HepG2 (cell line): ENCODE measurements around the gene BCAS4. TPM values are rescaled to one million over a fixed set of nuclear protein-coding genes. Genes with fewer than 3 reads are reported as not detected.

ENCODE experiments used
- ADNP ChIP-seq: sonication (generic); formaldehyde crosslinking; IDR thresholded peaks from 2 replicates; pipeline ENCODE4 v1.4.0; 2020; ENCODE audit warnings: missing genetic modification reagents
- AGO1 ChIP-seq: fragments of 200-400 bp; formaldehyde crosslinking; IDR thresholded peaks from 2 replicates; pipeline ENCODE4 v1.6.1; 2017; ENCODE audit warnings: mild to moderate bottlenecking, low read depth, low read length, moderate library complexity; ENCODE audit not compliant: poor library complexity, severe bottlenecking
- CSRNP1 ChIP-seq: sonication (generic); formaldehyde crosslinking; IDR thresholded peaks from 2 replicates; pipeline ENCODE4 v1.8.1; 2023; ENCODE audit warnings: mild to moderate bottlenecking, missing genetic modification reagents
- FOXP1 ChIP-seq, 2 experiments: fragments of 450-650 bp in 1 of 2; IDR thresholded peaks; 2 replicates each; pipeline ENCODE4 v1.6.1; 2017 to 2018; ENCODE audit warnings: antibody characterized with exemption in 1 of 2
- GABPA ChIP-seq, 2 experiments: IDR thresholded peaks; 2 replicates each; pipeline ENCODE4 v1.6.1; 2011 to 2016; ENCODE audit warnings: low read depth in 2 of 2, low read length in 1 of 2, missing biosample characterization in 1 of 2, missing genetic modification characterization in 1 of 2
- GZF1 ChIP-seq: sonication (generic); formaldehyde crosslinking; IDR thresholded peaks from 2 replicates; pipeline ENCODE4 v1.5.1; 2020; ENCODE audit warnings: mild to moderate bottlenecking, missing genetic modification reagents
- HMG20B ChIP-seq: conservative IDR thresholded peaks from 2 replicates; pipeline ENCODE4 v1.6.1; 2016; ENCODE audit warnings: missing genetic modification reagents, missing compliant biosample characterization
- MED8 ChIP-seq: sonication (generic); formaldehyde crosslinking; IDR thresholded peaks from 2 replicates; pipeline ENCODE4 v1.8.1; 2023; ENCODE audit warnings: mild to moderate bottlenecking, missing genetic modification reagents; ENCODE audit not compliant: insufficient replicate concordance
- MIXL1 ChIP-seq: IDR thresholded peaks from 2 replicates; pipeline ENCODE4 v1.6.1; 2016
- PHF8 ChIP-seq: sonication (generic); formaldehyde crosslinking; IDR thresholded peaks from 2 replicates; pipeline ENCODE4 v1.5.0; 2020; ENCODE audit warnings: missing genetic modification reagents
- TIGD3 ChIP-seq: sonication (generic); formaldehyde crosslinking; IDR thresholded peaks from 2 replicates; pipeline ENCODE4 v1.5.1; 2020; ENCODE audit warnings: mild to moderate bottlenecking, missing genetic modification reagents, borderline replicate concordance
- ZFYVE20 ChIP-seq: sonication (generic); formaldehyde crosslinking; IDR thresholded peaks from 2 replicates; pipeline ENCODE4 v1.8.0; 2023; ENCODE audit warnings: low read depth, mild to moderate bottlenecking, moderate library complexity, missing genetic modification reagents, borderline replicate concordance
- ZNF460 ChIP-seq: sonication (generic); formaldehyde crosslinking; IDR thresholded peaks from 2 replicates; pipeline ENCODE4 v1.5.1; 2020; ENCODE audit warnings: missing genetic modification reagents, mild to moderate bottlenecking, borderline replicate concordance
- ZNF501 ChIP-seq: sonication (generic); formaldehyde crosslinking; IDR thresholded peaks from 2 replicates; pipeline ENCODE4 v1.5.1; 2020; ENCODE audit warnings: mild to moderate bottlenecking, moderate library complexity, missing genetic modification reagents
- ZNF615 ChIP-seq: sonication (generic); formaldehyde crosslinking; IDR thresholded peaks from 2 replicates; pipeline ENCODE4 v1.5.0; 2020; ENCODE audit warnings: mild to moderate bottlenecking, missing genetic modification reagents, borderline replicate concordance
- ZNF678 ChIP-seq: sonication (generic); formaldehyde crosslinking; IDR thresholded peaks from 2 replicates; pipeline ENCODE4 v1.4.0; 2020; ENCODE audit warnings: mild to moderate bottlenecking, missing genetic modification reagents
- ZNF883 ChIP-seq: sonication (generic); formaldehyde crosslinking; IDR thresholded peaks from 2 replicates; pipeline ENCODE4 v1.5.1; 2020; ENCODE audit warnings: mild to moderate bottlenecking, missing genetic modification reagents; ENCODE audit errors: not compliant biosample characterization
- polyA plus RNA-seq, 8 experiments: library from polyadenylated mRNA; depleted of rRNA in 3 of 8; stranded (reverse) in 7 of 8; unstranded in 1 of 8; fragments of >200 nt; fragmentation: Illumina TruSeq in 4 of 8; extraction: Trizol in 4 of 8; gene quantifications; 2 replicates each; pipeline versions ENCODE4 v1.2.1 to v1.2.3, GENCODE V29; 2011 to 2016; ENCODE audit warnings: low read depth in 4 of 8, missing spikeins in 1 of 8, mixed read lengths in 1 of 8; ENCODE audit not compliant: insufficient read depth in 1 of 8
- total RNA-seq, 5 experiments: library from RNA; depleted of rRNA; stranded (reverse); fragments of >200 nt; fragmentation: Illumina TruSeq; extraction: Trizol; gene quantifications; 2 replicates each; pipeline ENCODE4 v1.2.3, GENCODE V29; 2016; ENCODE audit warnings: low read depth in 1 of 5
- TF ChIP-seq, protein P1 (sequence below): sonication (generic); formaldehyde crosslinking; IDR thresholded peaks from 2 replicates; pipeline ENCODE4 v1.5.0; 2020; ENCODE audit warnings: missing genetic modification reagents
- TF ChIP-seq, protein P2 (sequence below): sonication (generic); formaldehyde crosslinking; IDR thresholded peaks from 2 replicates; pipeline ENCODE4 v1.5.0; 2020; ENCODE audit warnings: missing genetic modification reagents, mild to moderate bottlenecking, borderline replicate concordance

Gene BCAS4
- total and polyA plus RNA-seq, 2 of the 13 experiments (the other 11 are each of a cell fraction or from before 2014, with no cell fraction given): 7.2 to 8.0 TPM

- peak; percentile 81 for TF ChIP-seq AGO1
- TF ChIP-seq ZNF883 (CRISPR knock-in tag): peak; percentile 81
- no peak for TF ChIP-seq ZNF678
- peak; percentile 97 for TF ChIP-seq TIGD3 (CRISPR knock-in tag)
- TF ChIP-seq, protein P1, sequence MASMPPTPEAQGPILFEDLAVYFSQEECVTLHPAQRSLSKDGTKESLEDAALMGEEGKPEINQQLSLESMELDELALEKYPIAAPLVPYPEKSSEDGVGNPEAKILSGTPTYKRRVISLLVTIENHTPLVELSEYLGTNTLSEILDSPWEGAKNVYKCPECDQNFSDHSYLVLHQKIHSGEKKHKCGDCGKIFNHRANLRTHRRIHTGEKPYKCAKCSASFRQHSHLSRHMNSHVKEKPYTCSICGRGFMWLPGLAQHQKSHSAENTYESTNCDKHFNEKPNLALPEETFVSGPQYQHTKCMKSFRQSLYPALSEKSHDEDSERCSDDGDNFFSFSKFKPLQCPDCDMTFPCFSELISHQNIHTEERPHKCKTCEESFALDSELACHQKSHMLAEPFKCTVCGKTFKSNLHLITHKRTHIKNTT: 0 out of 2 replicates have a peak, but pooled peaks have one; percentile 89
- no peak for TF ChIP-seq FOXP1 (IDR thresholded peaks at IDR 0.05)
- peak; percentile 15; the same call in 1 of the 2 replicates for TF ChIP-seq FOXP1 (CRISPR knock-in tag; IDR thresholded peaks at IDR 0.05)
- peak; percentile 94 for TF ChIP-seq ZNF501 (CRISPR knock-in tag)
- no peak for TF ChIP-seq GABPA (IDR thresholded peaks at IDR 0.05; ENCODE audit: low read depth, low read length)
- TF ChIP-seq GABPA (CRISPR knock-in tag; IDR thresholded peaks at IDR 0.05; ENCODE audit: low read depth): no peak
- peak; percentile 85 for TF ChIP-seq MIXL1 (CRISPR knock-in tag)
- TF ChIP-seq GZF1 (CRISPR knock-in tag): peak; percentile 97
- peak; percentile 72 for TF ChIP-seq MED8 (CRISPR knock-in tag)
- TF ChIP-seq, protein P2, sequence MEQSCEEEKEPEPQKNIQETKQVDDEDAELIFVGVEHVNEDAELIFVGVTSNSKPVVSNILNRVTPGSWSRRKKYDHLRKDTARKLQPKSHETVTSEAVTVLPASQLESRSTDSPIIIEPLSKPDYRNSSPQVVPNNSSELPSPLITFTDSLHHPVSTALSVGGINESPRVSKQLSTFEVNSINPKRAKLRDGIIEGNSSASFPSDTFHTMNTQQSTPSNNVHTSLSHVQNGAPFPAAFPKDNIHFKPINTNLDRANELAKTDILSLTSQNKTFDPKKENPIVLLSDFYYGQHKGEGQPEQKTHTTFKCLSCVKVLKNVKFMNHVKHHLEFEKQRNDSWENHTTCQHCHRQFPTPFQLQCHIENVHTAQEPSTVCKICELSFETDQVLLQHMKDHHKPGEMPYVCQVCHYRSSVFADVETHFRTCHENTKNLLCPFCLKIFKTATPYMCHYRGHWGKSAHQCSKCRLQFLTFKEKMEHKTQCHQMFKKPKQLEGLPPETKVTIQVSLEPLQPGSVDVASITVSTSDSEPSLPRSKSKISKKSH (CRISPR knock-in tag): peak; percentile 99; the same call in 1 of the 2 replicates
- TF ChIP-seq ZNF460 (CRISPR knock-in tag): peak; percentile 23; the same call in 1 of the 2 replicates
- TF ChIP-seq PHF8 (CRISPR knock-in tag): peak; percentile 95
- TF ChIP-seq HMG20B: peak; percentile 86
- peak; percentile 80; the same call in 1 of the 2 replicates for TF ChIP-seq ZFYVE20 (CRISPR knock-in tag)
- TF ChIP-seq CSRNP1 (CRISPR knock-in tag): peak; percentile 96
- TF ChIP-seq ZNF615: no peak
- TF ChIP-seq ADNP (CRISPR knock-in tag): peak; percentile 69; the same call in 1 of the 2 replicates
Measured at GRCh38 chr20:50790651-50791277, 4.1 kb upstream of the BCAS4 start (continued).
